Transverse colon (tissue), 4 donors: ENCODE results near the gene FAHD1.

Experiments used
- CTCF ChIP-seq, 5 experiments: fragments of 200-600 bp in 3 of 5; fragments of 450-650 bp in 2 of 5; sonication (generic) in 3 of 5; IDR thresholded peaks; 1 replicate in 2 of 5; 2 replicates in 3 of 5; pipeline ENCODE4 v1.5.1; 2016 to 2017; ENCODE audit warnings: antibody characterized with exemption in 5 of 5, inconsistent platforms in 3 of 5, mild to moderate bottlenecking in 2 of 5, moderate library complexity in 1 of 5
- EP300 ChIP-seq: sonication (generic); formaldehyde crosslinking; IDR thresholded peaks from one replicate; pipeline ENCODE4 v1.6.1; 2017; ENCODE audit warnings: antibody characterized with exemption, low read depth
- POLR2A ChIP-seq: fragments of 450-650 bp; IDR thresholded peaks from one replicate; pipeline ENCODE4 v1.6.1; 2016; ENCODE audit warnings: antibody characterized with exemption, mild to moderate bottlenecking, moderate library complexity
- POLR2AphosphoS5 ChIP-seq, 3 donors: sonication (generic); formaldehyde crosslinking; IDR thresholded peaks; one replicate each; pipeline ENCODE4 v1.6.1; 2016; ENCODE audit warnings: antibody characterized with exemption in 3 of 3

GRCh38 chr16:1817716-1818115 lies 9.3 kb upstream of the FAHD1 start:
- TF ChIP-seq CTCF (IDR thresholded peaks at IDR 0.05) (no peak), POLR2A (no peak), POLR2AphosphoS5 (IDR thresholded peaks at IDR 0.05) (no peak), EP300 (no peak)
